Stimulated activated CD4-positive, alpha-beta T cell treated with anti-CD3 and anti-CD28 coated beads, TNF-alpha, amount 100 ng/mL, for 4 hours (primary cell): Measurements from ENCODE around the gene SPPL2C.

Experiments used
- DNase-seq, 3 experiments: peaks; one replicate each; pipeline ENCODE4 v3.0.0-alpha.2; 2020; ENCODE audit warnings: low read depth in 3 of 3

SPPL2C gene

DNA sequence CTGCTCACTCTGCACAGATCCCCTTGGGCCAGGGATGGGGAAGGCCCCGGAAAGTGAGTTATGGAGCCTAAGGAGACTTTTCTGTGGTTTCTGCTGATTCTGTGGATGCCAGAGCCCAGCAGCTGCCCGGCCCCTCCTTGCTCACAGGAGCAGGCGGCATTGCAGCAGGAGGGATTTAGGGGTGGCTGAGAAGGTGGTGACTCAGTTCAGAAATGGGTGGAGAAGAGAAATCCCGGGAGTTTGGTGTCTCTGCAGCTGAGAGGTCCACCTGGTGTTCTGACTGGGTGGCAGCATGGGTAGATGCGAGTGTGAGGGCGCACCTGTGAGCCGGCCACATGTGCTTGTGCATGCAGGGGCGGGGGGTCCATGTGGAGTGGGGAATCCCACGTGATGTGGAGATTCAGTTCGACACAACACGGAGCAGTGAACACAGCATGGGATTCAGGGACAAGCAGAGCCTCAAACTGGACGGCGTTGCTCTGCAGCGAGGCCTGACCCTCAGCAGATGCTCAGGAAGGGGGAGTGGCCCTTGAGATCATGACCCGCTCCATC lies 16.0 kb upstream of the SPPL2C start:
- no peak for DNase-seq

- DNase-seq, result no peak
These were observed 10.8 kb upstream of the SPPL2C start for GRCh38 chr17:45833920-45834319.

- DNase-seq, result no peak
These were observed 9.9 kb upstream of the SPPL2C start for GRCh38 chr17:45834471-45835396.

- no peak for DNase-seq
These were observed 9.2 kb upstream of the SPPL2C start for GRCh38 chr17:45835481-45835880.

- no peak for DNase-seq
These were observed 8.3 kb upstream of the SPPL2C start for GRCh38 chr17:45836047-45837044.

- no peak for DNase-seq
These were observed 7.5 kb upstream of the SPPL2C start for GRCh38 chr17:45837187-45837586.

DNA sequence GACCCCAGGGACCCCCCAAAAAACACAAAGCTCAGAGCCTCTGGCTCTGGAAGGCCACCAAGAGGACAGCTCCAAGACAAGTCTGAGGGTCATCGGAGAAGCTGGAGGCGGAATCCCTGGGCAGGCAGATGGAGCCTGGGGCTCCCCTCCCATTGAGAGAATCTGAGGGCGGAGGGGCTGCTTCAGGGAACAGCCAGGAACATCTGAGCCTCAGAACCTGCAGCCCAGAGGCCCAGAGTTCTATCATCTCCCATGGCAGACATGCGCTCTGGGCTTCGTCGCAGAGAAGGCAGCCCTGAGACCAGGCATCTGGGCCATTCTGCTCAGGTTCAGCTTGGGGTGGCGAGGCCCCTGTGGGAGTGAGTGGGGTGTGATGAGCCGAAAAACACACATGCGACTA lies 7.1 kb upstream of the SPPL2C start:
- no peak for DNase-seq

DNA sequence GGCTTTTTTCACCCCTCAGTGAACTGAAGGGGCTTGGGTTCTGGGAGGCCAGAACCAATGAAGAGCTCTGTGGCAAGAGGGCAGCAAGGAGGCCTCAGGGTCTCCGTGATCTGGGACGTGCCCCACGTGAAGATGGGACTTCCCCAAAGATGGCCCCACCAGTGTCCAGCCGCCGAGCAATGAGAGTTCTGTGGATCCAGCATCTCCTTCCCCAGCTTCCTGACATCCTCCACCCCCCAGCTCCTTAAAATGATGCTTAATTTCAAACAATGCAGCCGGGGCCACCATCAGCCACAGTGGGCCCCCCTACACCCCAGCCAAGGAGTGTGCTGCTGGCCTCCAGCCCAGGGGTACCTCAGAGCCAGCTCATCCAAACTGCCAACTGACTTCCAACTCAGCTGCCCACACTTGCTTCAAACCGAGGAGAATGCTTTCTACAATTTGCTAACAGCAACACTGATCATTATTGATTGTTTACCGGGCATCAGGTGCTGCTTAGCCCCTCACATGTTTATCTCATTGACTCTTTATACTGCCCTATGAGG lies 5.9 kb upstream of the SPPL2C start:
- DNase-seq, result no peak

- no peak for DNase-seq
These were observed 5.2 kb upstream of the SPPL2C start for GRCh38 chr17:45839442-45839841.

DNA sequence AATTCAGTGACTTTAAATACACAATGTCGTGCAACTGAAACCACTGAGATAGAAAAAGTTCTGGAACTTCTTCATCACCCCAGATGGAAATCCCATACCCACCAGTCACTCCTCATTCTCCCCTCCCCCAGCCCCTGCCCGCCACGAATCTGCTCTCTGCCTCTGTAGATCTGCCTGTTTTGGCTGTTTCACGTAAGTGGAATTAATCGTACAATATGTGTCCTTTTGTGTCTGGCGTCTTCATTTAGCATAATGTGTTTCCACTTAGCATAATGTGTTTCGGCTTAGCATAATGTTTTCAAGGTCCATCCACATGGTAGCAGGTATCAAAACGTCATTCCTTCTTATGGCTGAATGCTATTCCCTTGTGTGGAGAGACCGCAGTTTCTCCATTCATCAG lies 3.5 kb upstream of the SPPL2C start:
- no peak for DNase-seq

DNA sequence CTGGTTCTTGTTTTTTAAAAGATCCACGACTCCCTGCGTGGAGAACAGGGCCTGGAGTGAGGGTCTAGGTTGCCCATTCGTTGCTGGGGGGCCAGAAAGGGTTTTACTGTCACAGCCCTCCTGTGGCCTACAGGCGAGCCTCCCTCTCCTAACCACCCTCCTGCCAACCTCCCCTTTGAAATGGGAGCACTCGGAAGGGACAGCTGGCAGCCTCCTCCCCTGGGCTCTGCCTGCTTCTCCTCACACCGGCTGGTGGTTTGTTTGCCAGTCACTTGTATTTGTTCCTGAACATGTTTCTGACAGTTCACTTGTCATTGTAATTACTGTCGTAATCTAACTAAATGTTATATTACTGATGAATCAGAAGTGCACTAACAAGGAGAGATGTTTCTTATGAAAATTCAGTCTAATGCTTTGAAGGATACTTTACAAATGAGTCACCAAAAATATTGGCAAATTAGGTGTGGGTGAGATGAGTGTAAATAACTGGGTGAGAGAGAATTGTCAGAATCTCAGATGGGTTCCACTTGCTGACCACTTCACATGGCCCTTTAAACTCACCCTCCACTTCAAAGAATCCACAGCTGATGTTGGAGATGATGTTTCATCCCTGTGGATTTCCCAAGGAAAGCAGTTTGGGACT lies 2.7 kb upstream of the SPPL2C start:
- no peak for DNase-seq

GRCh38 chr17:45843722-45844121 lies 959 bp upstream of the SPPL2C start:
- DNase-seq, result no peak

- no peak for DNase-seq
These were observed 900 bp downstream of the SPPL2C start for GRCh38 chr17:45845376-45846185.

DNA sequence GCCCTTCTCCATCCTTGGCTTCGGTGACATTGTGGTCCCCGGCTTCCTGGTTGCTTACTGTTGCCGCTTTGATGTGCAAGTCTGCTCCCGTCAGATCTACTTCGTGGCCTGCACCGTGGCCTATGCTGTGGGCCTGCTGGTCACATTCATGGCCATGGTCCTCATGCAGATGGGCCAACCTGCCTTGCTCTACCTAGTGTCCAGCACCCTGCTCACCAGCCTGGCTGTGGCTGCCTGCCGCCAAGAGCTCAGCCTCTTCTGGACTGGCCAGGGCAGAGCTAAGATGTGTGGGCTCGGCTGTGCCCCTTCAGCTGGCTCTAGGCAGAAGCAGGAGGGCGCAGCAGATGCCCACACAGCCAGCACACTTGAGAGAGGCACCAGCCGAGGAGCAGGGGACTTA lies 1.5 kb downstream of the SPPL2C start:
- DNase-seq, result no peak

GRCh38 chr17:45846646-45847045 lies 2.0 kb downstream of the SPPL2C start:
- DNase-seq, result no peak

DNA sequence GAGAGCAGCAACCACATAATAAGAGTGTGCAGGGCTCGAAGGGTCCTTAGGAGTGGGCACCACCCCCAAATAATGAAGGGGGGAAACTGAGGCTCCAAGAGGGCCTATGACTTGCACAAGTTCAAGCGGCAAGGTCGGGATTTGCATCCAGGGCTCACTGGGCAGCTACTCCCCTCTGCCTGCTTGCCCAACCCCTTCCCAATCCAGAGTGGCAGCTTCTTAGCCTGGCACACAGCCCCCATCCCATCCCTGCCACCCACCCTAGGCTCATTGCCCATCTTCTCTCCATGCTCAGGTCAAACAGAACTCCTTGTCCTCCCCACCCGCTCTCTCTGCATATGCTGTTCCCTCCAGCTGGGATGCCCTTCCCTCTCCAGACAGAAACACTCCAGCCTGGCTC lies 2.4 kb downstream of the SPPL2C start:
- no peak for DNase-seq

DNA sequence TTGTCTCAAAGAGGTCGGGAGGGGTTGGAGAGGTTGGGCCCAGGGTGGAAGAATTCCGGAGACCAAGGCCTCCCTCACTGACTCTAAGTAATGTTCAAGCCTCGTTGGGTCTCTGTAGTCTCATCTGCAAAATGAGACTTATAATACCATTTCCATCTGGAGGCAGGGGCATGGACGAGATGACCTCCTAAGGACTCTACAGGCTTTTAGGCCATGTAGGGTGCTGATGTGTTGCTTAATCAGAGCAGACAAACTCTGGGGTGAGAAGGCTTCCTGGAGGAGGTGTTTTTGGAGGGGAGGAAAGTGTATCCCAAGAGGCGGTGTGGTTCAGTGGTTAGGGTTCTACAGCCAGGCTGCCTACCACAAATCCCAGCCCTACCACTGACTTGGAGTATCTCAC lies 3.1 kb downstream of the SPPL2C start:
- no peak for DNase-seq

DNA sequence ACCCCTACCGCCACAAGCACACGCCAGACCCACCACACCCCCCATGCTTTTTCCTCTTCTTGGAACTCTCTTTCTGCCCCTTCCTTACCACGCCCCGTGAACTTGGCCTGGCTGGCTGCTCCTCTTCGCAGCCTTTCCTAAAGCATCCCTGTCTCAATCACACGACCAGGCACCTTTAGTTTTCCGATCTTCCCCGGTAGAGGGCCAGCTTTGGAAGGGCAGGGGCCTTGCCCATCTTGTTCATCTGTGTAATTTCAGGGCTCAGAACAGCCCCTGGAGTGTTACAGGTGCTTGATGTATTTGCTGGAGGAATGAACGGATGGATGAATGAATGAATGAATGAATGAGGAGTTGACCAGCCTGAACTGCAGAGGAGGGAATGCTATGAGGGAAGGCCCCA lies 3.7 kb downstream of the SPPL2C start:
- no peak for DNase-seq

DNA sequence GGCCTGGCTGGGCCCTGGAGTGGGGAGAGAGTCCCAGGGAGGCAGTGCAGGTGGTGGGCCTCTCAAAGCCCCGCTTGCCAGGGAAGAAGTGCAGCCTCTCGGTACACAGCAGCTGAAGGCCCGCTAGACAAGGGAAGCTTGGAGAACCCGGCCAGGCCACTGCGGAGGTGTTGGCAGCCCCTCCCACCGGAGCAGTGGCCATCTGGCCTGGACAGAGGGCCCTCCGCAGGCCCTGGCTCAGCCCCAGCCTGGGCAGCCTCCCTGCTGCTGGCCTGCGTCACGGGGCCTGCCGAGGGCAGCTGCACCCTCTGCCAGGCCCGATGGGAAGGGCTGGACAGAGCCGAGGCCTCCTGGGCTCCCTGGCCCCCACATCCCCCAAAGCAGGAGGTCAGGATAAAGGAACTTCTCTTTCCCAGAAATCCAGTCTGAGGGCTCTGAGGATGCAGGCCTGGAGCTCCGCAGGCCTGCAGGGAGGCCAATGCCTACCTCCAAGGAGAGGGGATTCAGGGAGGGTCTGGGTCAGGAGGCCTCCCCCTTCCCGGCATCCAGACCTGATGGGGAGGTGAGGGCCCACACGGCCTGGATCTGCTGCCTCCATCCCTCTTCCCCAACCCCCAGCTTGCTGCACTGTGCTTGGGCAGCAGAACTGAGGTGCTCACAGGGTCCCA lies 4.3 kb downstream of the SPPL2C start:
- no peak for DNase-seq

- no peak for DNase-seq
These were observed 4.9 kb downstream of the SPPL2C start for GRCh38 chr17:45849536-45849990.
